GM23248 (cell line): ENCODE measurements around the gene LUZP1.

Experiments used
- EZH2 ChIP-seq: fragments of 200-600 bp; sonication (generic); IDR thresholded peaks from 2 replicates; pipeline ENCODE4 v1.6.1; 2018; ENCODE audit warnings: antibody characterized with exemption, mild to moderate bottlenecking; ENCODE audit not compliant: insufficient read depth, poor library complexity, severe bottlenecking
- EZH2phosphoT487 ChIP-seq: fragments of 200-600 bp; sonication (generic); IDR thresholded peaks from 2 replicates; pipeline ENCODE4 v1.6.1; 2018; ENCODE audit warnings: antibody characterized with exemption, moderate library complexity, mild to moderate bottlenecking, low read depth; ENCODE audit not compliant: insufficient read depth

DNA sequence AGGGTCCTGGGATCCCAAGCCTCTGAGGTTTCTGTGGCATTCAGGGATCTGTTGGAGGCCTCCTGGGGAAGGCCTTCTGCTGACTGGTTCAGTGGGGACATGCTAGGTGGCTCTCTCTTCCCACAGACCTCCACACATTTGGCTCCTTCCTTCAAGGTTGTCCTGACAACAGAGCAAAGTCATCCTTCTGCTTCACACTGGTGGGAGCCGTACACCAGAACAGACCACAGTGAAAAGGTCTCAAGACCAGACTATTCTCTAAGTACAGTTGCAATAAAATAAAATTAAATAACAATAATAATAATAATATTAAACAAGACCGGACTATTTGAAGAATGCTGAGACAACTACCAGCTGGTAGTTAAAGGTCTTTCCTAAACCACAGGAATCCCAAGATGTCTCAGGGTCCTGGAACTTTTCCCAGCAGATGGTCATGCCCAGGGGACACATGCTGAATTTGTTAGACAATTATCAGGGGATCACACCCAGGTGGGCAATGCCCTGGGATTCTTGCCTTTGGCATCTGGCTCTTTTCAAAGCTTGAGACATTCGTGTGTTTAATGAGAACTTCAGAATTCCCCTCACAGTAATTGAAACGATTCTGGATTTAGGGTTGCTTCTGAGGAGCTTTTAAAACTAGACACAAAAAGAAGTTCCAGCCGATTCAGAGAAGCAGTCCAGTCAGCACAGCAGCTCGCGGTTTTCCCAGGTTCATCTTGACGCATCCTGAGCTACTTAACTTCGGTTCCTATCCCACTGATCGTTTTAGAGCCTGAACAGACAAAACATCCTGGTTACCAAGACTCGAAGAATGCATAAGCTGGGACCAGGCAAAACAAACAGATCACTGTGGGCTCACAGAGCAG, 25.7 kb upstream of the LUZP1 start:
- TF ChIP-seq EZH2 = no peak
- 0 out of 2 replicates have a peak, but pooled peaks have one; percentile 33 for TF ChIP-seq EZH2phosphoT487
